Upper lobe of right lung (tissue), 1 donor: ENCODE data around the gene MYH9. TPM values are rescaled to one million over a fixed set of nuclear protein-coding genes. Genes with fewer than 3 reads are reported as not detected.

Experiments used
- ATAC-seq: fragments of 200-7000 bp; cut with Tn5 transposase; one replicate; pipeline ENCODE4 v1.9.1; 2020; ENCODE audit warnings: mild to moderate bottlenecking, moderate library complexity
- DNase-seq: peaks from one replicate; pipeline ENCODE4 v3.0.0-alpha.2; 2020
- H3K27ac ChIP-seq: fragments of 200-600 bp; one replicate; pipeline ENCODE4 v1.8.0; 2022
- H3K27me3 ChIP-seq: fragments of 200-600 bp; one replicate; pipeline ENCODE4 v1.8.0; 2022; ENCODE audit warnings: mild to moderate bottlenecking
- H3K36me3 ChIP-seq: fragments of 200-600 bp; one replicate; pipeline ENCODE4 v1.8.0; 2022
- H3K4me1 ChIP-seq: fragments of 200-600 bp; one replicate; pipeline ENCODE4 v1.8.0; 2022
- H3K4me3 ChIP-seq: fragments of 200-600 bp; one replicate; pipeline ENCODE4 v1.8.0; 2022; ENCODE audit warnings: mild to moderate bottlenecking
- H3K9me3 ChIP-seq: fragments of 200-600 bp; one replicate; pipeline ENCODE4 v1.8.0; 2022
- CTCF ChIP-seq: fragments of 200-600 bp; IDR thresholded peaks from one replicate; pipeline ENCODE4 v1.8.0; 2022; ENCODE audit warnings: antibody characterized with exemption
- intact Hi-C: fragments of 100-400 bp; cut with DNase I; formaldehyde crosslinking; loops from one replicate; pipeline ENCODE4 v1.11.0; 2022
- total RNA-seq: library from RNA; stranded (reverse); fragmentation: NEBNext Ultra II Directional; extraction: Animal tissue kit (Norgen Biotek cat#: 25700); gene quantifications from one replicate; pipeline ENCODE4 v1.2.1, GENCODE V29; 2021
- donor health status: DM: no; HTN: yes; CAD: no; lungs with severe emphysema.

The MYH9 gene
- total RNA-seq, 1 donor from 2014 or later, result 842 TPM

GRCh38 chr22:36316419-36316818 lies 71.3 kb downstream of the MYH9 start:
- no peak for TF ChIP-seq CTCF
- H3K27ac ChIP-seq, result no peak overlapping the region
- intact Hi-C loops, result no loop called here
- H3K4me1 ChIP-seq, result peaks cover 8% of the 10 kb centered on the region
- no peaks in the 10 kb centered on the region for H3K27me3 ChIP-seq
- peaks cover 98% of the 10 kb centered on the region for H3K36me3 ChIP-seq
- no peak overlapping the region for H3K4me3 ChIP-seq
- no peaks in the 10 kb centered on the region for H3K9me3 ChIP-seq
- DNase-seq (no peak), ATAC-seq (no peak)

GRCh38 chr22:36315325-36315724 lies 72.4 kb downstream of the MYH9 start:
- Histone ChIP-seq H3K4me3 (no peak overlapping the region), H3K27ac (no peak overlapping the region), H3K4me1 (peaks cover 4% of the 10 kb centered on the region), H3K36me3 (peaks cover 98% of the 10 kb centered on the region), H3K27me3 (no peaks in the 10 kb centered on the region), H3K9me3 (no peaks in the 10 kb centered on the region)
- DNase-seq (no peak), ATAC-seq (no peak)
- intact Hi-C loops, result no loop called here
- no peak for TF ChIP-seq CTCF

- no peak overlapping the region for H3K27ac ChIP-seq
- no peaks in the 10 kb centered on the region for H3K9me3 ChIP-seq
- intact Hi-C loops, result no loop called here
- DNase-seq (no peak), ATAC-seq (no peak)
- H3K36me3 ChIP-seq, result peaks cover 98% of the 10 kb centered on the region
- no peaks in the 10 kb centered on the region for H3K27me3 ChIP-seq
- no peak overlapping the region for H3K4me3 ChIP-seq
- H3K4me1 ChIP-seq, result no peaks in the 10 kb centered on the region
- TF ChIP-seq CTCF, result no peak
Observed at GRCh38 chr22:36311386-36312085, 76.2 kb downstream of the MYH9 start.

GRCh38 chr22:36308880-36309279 lies 78.9 kb downstream of the MYH9 start:
- TF ChIP-seq CTCF, result no peak
- intact Hi-C loops, result no loop called here
- Histone ChIP-seq H3K36me3 (peaks cover 100% of the 10 kb centered on the region), H3K4me1 (no peaks in the 10 kb centered on the region), H3K27me3 (no peaks in the 10 kb centered on the region), H3K9me3 (no peaks in the 10 kb centered on the region), H3K27ac (no peak overlapping the region), H3K4me3 (no peak overlapping the region)
- DNase-seq (no peak), ATAC-seq (no peak)

- no peak overlapping the region for H3K27ac ChIP-seq
- H3K9me3 ChIP-seq, result no peaks in the 10 kb centered on the region
- intact Hi-C loops, result no loop called here
- DNase-seq, result no peak
- TF ChIP-seq CTCF, result no peak
- H3K4me1 ChIP-seq, result no peaks in the 10 kb centered on the region
- no peaks in the 10 kb centered on the region for H3K27me3 ChIP-seq
- no peak for ATAC-seq
- peaks cover 100% of the 10 kb centered on the region for H3K36me3 ChIP-seq
- H3K4me3 ChIP-seq, result no peak overlapping the region
Observed at GRCh38 chr22:36306227-36306626, 81.5 kb downstream of the MYH9 start.

GRCh38 chr22:36305813-36306212 lies 82.0 kb downstream of the MYH9 start:
- Histone ChIP-seq H3K9me3 (no peaks in the 10 kb centered on the region), H3K4me3 (no peak overlapping the region), H3K27ac (no peak overlapping the region), H3K4me1 (no peaks in the 10 kb centered on the region), H3K27me3 (no peaks in the 10 kb centered on the region), H3K36me3 (peaks cover 100% of the 10 kb centered on the region)
- ATAC-seq (no peak), DNase-seq (no peak)
- intact Hi-C loops, result no loop called here
- no peak for TF ChIP-seq CTCF
